ENCODE results near the gene THAP7.
"Not testable (repeated sequence)": the region's sequence is repeated elsewhere in the genome, so short reads cannot be mapped to it uniquely, and the experiment has no call there.

The THAP7 gene

GRCh38 chr22:21012446-21013407 is 10.8 kb upstream of the THAP7 start:
- DNase-seq = peak; percentile 84

DNA sequence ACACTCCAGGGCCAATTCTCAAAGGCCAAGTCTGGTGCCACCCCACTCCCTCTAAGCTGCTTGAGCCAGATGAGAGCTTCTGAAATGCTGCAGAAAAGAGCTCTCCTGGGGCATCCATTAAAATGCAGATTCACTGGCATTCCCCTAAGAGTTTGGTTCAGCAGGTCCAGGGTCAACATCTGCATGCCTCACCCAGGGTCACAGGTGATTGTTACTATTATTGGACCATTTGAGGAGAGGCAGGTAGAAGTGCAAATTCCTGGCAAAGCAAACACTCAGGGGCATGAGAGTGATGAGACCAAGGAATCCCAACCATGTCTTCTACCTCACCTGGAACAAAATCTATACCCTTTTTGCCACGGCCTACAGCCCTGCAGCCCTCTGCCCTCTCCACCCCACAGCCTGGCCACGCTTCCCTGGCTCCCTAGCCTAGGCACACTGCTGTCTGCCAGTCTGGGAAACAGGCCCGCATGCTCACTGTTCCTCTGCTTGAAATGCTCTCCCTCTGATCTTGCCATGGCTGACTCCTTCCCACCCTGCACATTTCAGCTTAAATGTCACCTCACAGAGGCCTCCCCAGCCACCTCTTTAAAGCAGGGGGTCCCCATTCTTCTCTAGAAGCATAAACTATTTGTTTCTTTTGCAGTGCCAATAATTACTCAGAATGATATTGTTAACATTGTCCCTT is 8.7 kb upstream of the THAP7 start:
- no peak for DNase-seq

- no peak for DNase-seq
Measured at GRCh38 chr22:21009638-21010425, 7.9 kb upstream of the THAP7 start.

DNA sequence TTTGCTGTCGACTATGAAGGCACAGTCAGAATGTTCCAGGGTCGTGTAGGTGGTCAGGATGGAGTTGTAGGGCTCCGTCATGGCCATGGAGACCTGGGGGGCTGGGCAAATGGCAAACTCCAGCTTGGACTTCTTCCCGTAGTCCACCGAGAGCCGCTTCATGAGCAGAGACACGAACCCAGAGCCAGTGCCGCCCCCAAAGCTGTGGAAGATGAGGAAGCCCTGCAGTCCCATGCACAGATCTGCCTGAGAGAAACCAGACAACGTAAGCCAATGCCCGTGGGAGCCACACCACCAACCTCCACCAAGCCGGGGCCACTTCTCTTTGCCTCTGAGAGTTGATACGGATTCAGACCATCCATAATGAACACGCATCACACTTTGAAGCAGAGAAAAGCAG is 7.3 kb upstream of the THAP7 start:
- DNase-seq = not testable (repeated sequence)

DNA sequence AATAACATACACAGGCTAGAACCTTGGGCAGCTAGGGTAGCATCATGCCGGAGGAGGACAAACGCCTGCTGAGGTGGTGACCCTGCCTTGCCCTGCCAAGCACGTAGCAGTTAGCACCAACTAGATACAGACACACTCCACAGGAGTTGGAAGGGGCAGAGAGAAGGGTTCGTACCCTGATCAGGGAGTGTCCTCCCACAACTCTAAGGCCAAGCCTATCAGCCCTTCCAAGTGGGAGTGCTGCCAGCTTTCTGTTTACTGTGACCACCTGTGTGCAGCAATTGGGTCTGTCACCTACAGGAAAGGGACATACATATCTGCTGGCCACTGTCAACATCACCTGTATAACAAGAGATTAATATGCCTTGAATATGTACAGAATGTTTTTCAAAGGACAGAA is 1.9 kb upstream of the THAP7 start:
- DNase-seq = no peak

DNA sequence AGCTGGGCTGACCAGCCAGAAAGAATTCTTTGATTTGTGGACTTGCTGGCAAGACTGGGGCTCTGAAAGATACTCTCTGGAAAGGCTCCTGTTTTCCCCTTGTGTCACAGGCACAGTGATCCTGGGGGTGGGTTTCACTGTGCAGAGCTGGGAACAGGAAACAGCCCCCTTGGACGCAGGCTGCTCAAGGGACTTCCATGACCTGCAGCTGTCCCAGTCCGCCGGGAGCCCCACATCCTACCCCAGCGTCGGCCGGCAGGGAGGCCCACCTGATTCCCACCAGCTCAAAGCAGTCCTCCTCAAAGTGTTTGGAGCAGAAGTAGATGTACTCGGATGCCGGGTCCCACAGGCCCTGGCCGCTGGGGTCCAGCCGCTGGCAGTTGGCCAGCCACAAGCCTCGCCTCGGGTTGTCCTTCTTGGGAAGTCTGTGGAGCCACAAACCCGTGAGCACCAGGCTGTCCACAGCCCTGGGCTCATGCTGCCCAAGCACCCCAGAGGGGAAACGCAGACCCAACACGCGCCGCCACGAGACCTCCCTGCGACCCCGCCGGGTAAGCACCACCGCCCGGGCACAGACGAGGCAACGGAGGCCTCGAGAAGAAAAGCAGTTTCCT is 824 bp downstream of the THAP7 start:
- peak; percentile 41 for DNase-seq

DNA sequence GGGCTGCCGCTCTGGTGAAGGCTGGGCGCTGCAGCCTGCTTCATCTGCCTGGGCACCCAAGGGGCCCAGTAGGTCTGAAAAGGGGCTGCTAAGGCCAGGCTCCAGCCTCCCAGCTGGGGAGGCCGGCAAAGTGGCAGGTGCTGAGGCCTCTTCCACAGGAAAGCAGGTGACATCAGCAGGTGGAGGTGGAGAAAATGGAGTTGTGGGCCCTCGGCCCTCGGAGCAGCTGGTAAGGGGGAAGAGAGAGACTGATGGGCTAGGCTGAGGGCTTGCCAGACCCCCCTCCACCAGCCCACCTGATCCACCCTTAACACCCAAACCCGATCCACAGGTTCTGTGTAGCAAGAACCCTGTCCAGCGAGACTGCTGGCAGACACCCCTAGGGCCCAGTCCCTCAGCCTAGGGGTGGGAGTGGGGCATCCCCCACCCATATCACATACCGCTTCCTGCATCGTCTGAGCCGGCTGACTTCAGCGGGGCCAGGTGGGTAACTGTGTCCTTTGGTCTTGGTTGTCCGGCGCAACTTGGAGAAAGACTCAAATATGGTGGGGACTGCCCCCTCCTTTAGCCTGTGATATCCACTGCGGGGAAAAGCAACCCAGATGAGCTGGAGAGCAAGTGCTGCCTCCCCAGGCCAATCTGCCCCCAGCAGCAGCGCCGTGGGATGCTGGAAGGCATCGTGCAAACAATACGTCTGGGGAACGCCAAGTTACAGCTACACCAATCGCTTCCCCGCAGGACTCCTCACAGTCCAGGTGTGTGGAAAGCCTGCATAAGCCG is 1.5 kb downstream of the THAP7 start:
- peak; percentile 41 for DNase-seq

DNA sequence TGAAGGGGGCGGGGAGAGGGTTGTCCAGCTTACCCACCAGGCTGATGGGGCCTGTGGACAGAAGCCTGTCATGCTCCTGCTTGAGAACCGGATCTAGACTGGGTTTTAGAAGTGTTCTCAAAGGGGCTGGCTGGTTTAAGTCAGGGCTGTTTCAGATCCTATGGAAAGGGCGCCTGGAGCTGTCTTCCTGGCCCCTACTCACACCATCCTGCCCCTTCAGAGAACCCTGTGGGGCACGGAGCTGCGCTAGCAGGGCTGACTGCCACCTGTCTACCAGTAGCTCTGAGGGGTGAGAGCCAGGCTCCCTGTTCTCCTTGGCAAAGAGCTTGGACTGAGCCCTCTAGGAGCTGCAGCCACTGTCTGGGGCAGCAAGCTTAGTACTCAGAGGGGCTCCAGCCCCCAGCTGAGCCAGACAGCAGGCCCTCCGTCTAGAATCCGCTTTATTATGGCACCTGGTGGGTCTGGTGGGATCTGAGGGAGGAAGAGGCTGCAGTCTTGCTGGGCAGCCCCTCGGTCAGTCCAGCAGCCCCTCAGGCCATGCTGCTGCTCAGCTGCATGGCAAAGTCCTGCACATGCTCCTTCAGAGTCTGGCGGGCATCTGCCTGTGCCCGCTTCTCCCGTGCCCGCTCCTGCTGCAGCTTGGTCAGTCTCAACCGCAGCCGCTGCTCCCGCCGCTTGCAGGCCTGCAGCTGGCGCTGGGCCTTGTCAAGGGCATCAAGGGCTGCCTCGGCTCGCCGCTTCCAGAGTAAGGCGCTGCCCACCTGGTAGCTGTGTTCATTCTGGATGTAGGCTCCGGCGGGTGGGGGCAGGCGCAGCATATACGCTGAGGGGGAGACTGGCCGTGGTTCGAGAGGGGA is 2.3 kb downstream of the THAP7 start:
- no peak for DNase-seq

GRCh38 chr22:20998411-20999336 is 3.2 kb downstream of the THAP7 start:
- DNase-seq = no peak

GRCh38 chr22:20997536-20998257 is 4.2 kb downstream of the THAP7 start:
- no peak for DNase-seq

GRCh38 chr22:20996598-20997535 is 5.1 kb downstream of the THAP7 start:
- DNase-seq = no peak

GRCh38 chr22:20996031-20996410 is 5.9 kb downstream of the THAP7 start:
- DNase-seq = no peak

DNA sequence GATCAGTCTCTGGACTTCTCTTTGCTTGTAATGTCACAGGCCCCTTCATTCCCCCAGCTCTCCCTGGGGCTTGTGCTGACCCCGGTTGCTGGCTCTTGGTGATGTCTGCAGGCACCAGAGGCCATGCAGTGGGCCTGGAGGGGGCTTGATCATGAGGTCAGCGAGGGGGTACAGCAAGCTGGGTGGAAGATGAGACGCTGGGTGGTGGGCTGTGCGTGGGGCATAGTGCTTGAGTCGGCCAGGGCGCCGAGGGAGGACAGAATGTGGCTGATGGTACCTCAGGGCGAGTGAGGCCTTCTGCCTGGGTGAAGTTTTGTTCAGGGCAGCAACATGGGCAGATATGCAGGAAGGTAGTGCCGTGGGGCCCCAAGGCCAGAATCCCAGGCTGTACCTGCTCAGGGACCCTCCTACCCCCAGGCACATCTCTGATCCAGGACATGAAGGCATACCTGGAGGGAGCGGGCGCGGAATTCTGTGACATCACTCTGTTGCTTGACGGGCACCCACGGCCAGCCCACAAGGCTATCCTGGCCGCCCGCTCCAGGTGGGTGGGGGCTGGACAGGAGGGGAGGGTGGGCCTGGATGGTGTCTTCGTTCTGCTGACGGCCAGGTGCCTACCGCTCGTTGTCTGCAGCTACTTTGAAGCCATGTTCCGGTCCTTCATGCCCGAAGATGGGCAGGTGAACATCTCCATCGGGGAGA is 6.4 kb downstream of the THAP7 start:
- DNase-seq = no peak

DNA sequence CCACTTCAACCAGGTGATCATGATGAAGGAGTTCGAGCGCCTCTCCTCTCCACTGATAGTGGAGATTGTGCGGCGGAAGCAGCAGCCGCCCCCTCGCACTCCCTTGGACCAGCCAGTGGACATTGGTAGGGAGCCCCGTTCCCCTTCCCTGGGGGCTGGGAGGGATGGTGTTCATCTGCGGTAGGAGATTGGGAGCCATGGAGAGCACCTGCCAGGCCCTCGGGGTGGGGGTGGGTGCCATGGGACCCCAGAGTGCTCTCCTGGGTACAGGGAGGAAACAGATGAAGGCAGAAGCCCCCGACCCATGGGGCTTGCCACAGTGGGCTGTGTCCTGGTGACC is 7.0 kb downstream of the THAP7 start:
- no peak for DNase-seq

DNA sequence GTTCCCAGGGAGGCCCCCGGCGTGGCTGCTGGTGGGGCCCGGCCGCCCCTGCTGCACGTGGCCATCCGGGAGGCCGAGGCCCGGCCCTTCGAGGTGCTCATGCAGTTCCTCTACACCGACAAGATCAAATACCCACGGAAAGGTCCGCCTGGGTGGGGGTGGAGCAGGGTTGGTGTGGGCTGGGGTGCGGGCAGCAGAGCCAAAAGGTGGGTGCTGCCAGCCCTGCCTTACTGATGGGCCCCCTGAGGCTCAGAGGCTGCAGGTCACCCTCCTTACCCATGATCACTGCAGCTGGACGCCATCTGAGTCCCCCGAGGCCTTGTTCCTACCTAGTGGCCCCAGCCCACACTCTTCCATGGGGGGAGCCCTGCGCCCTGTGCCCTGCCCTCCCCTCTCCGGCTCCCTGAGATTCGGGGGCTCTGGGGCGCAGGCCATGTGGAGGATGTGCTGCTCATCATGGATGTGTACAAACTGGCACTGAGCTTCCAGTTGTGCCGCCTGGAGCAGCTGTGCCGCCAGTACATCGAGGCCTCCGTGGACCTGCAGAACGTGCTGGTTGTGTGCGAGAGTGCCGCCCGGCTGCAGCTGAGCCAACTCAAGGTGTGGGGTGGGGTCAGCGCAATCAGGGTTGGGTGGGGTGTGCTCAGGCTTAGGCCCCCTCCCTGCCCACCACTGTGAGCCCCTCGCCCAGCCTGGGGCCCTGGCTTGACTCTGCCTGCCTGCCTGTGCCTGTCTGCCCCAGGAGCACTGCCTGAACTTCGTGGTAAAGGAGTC is 7.6 kb downstream of the THAP7 start:
- no peak for DNase-seq

- no peak for DNase-seq
Measured at GRCh38 chr22:20993304-20994127, 8.4 kb downstream of the THAP7 start.
